ENCODE data around the gene MARK3. TPM values are rescaled to one million over a fixed set of nuclear protein-coding genes. Genes with fewer than 3 reads are reported as not detected.

The MARK3 gene
- total RNA-seq, 1 donor from 2014 or later = 138 TPM

GRCh38 chr14:103538291-103539055, 153.3 kb downstream of the MARK3 start:
- no peaks in the 10 kb centered on the region for H3K4me1 Mint-ChIP-seq (ENCODE audit: low read depth)
- no peaks in the 10 kb centered on the region for H3K9me3 Mint-ChIP-seq (ENCODE audit: low read depth)
- no peak overlapping the region for H3K27ac Mint-ChIP-seq
- TF ChIP-seq, protein P1, sequence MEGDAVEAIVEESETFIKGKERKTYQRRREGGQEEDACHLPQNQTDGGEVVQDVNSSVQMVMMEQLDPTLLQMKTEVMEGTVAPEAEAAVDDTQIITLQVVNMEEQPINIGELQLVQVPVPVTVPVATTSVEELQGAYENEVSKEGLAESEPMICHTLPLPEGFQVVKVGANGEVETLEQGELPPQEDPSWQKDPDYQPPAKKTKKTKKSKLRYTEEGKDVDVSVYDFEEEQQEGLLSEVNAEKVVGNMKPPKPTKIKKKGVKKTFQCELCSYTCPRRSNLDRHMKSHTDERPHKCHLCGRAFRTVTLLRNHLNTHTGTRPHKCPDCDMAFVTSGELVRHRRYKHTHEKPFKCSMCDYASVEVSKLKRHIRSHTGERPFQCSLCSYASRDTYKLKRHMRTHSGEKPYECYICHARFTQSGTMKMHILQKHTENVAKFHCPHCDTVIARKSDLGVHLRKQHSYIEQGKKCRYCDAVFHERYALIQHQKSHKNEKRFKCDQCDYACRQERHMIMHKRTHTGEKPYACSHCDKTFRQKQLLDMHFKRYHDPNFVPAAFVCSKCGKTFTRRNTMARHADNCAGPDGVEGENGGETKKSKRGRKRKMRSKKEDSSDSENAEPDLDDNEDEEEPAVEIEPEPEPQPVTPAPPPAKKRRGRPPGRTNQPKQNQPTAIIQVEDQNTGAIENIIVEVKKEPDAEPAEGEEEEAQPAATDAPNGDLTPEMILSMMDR (IDR thresholded peaks at IDR 0.05; ENCODE audit: unreplicated experiment) = no peak
- no peak for DNase-seq (ENCODE audit: low spot score, unreplicated experiment)
- no peaks in the 10 kb centered on the region for H3K36me3 Mint-ChIP-seq (ENCODE audit: insufficient read depth)
- H3K4me3 Mint-ChIP-seq (ENCODE audit: low read depth) = no peak overlapping the region
- H3K27me3 Mint-ChIP-seq = no peaks in the 10 kb centered on the region

GRCh38 chr14:103539056-103539825, 154.0 kb downstream of the MARK3 start:
- Mint-ChIP-seq H3K4me1 (ENCODE audit: low read depth) (no peaks in the 10 kb centered on the region), H3K27ac (no peak overlapping the region), H3K9me3 (ENCODE audit: low read depth) (no peaks in the 10 kb centered on the region), H3K27me3 (no peaks in the 10 kb centered on the region), H3K36me3 (ENCODE audit: insufficient read depth) (no peaks in the 10 kb centered on the region), H3K4me3 (ENCODE audit: low read depth) (no peak overlapping the region)
- DNase-seq (ENCODE audit: low spot score, unreplicated experiment) = no peak
- TF ChIP-seq, protein P1 (IDR thresholded peaks at IDR 0.05; ENCODE audit: unreplicated experiment) = no peak

GRCh38 chr14:103540821-103541708, 155.8 kb downstream of the MARK3 start:
- H3K4me3 Mint-ChIP-seq (ENCODE audit: low read depth) = no peak overlapping the region
- H3K27me3 Mint-ChIP-seq = no peaks in the 10 kb centered on the region
- no peaks in the 10 kb centered on the region for H3K9me3 Mint-ChIP-seq (ENCODE audit: low read depth)
- H3K36me3 Mint-ChIP-seq (ENCODE audit: insufficient read depth) = no peaks in the 10 kb centered on the region
- TF ChIP-seq, protein P1 (IDR thresholded peaks at IDR 0.05; ENCODE audit: unreplicated experiment) = no peak
- H3K4me1 Mint-ChIP-seq (ENCODE audit: low read depth) = no peaks in the 10 kb centered on the region
- H3K27ac Mint-ChIP-seq = peak overlapping the region; percentile 71
- no peak for DNase-seq (ENCODE audit: low spot score, unreplicated experiment)

GRCh38 chr14:103541709-103542604, 156.7 kb downstream of the MARK3 start:
- Mint-ChIP-seq H3K4me1 (ENCODE audit: low read depth) (no peaks in the 10 kb centered on the region), H3K36me3 (ENCODE audit: insufficient read depth) (no peaks in the 10 kb centered on the region), H3K27ac (peak overlapping the region; percentile 84), H3K9me3 (ENCODE audit: low read depth) (no peaks in the 10 kb centered on the region), H3K4me3 (ENCODE audit: low read depth) (no peak overlapping the region), H3K27me3 (no peaks in the 10 kb centered on the region)
- DNase-seq (ENCODE audit: low spot score, unreplicated experiment) = no peak
- TF ChIP-seq, protein P1 (IDR thresholded peaks at IDR 0.05; ENCODE audit: unreplicated experiment) = no peak
